ENCODE results near the gene BICD2. TPM values are rescaled to one million over a fixed set of nuclear protein-coding genes. Genes with fewer than 3 reads are reported as not detected.

BICD2 gene
- total and polyA plus RNA-seq, 2 donors (not counting 1 experiment from before 2014, with no cell fraction given), result 9.1 to 35.8 TPM

DNA sequence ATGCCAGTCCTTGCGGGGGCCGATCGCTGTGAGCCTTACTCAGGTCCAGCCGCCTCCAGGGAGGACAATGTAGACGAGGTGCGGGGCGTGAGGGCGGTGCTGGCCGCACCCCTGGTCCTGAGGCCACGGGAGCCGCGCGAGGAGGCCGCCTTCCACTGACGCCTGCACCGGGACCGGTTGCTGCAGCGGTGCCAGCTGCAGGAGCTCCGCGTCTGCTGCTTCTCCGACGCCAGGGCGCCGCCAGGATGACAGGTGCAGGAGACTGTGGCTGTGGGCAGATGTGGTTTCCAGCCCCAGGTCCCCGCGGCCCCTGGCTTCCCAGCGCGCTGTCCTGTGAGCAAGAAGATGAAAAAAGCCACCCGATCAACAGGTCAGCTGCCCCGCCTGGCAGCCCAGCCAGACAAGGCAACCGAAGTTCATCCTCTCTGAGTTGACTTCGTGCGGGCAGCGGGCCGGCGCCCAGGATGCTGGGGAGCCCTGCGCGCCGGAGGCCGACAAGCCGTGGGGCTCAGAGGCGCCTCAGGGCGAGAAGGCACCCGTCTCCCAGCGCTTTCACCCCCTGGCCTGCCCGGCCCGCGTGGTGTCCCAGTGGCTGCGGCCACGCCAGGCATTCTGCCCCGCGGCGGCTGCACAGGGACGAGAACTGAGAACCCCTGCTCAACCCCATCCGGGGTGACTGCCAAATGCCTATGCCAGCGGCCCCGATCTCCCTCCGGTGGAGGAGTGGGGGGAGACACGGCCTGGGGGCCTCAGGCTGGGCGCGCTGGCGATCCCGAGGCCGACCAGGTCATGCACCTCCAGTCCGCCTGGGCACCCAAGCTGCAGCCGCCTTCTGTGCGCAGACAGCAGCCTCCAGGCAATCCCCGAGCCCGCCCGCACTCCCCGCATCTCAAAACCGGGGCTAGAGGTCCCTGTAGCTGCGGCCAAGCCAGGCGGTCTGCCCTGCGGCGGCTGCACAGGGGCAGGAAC lies 43.4 kb upstream of the BICD2 start:
- Histone ChIP-seq H3K27ac (ENCODE audit: insufficient read depth, low read length) (no peak overlapping the region), H3K4me3 (replicated peaks in 1 of 4; ENCODE audit: control extremely low read depth in 1 of 4, insufficient read depth in 1 of 4, low read depth in 3 of 4, low read length in 4 of 4) (no peak overlapping the region), H2AFZ (ENCODE audit: low read length) (no peak overlapping the region), H3K79me2 (ENCODE audit: control insufficient read depth, insufficient read depth, low read length) (no peaks in the 10 kb centered on the region), H3K4me2 (ENCODE audit: extremely low read depth, insufficient read depth, low read length) (no peak overlapping the region), H3K27me3 (ENCODE audit: control insufficient read depth, insufficient read depth, low read length) (peaks cover 64% of the 10 kb centered on the region), H3K4me1 (ENCODE audit: control insufficient read depth, extremely low read depth, insufficient read depth, low read length) (no peaks in the 10 kb centered on the region), H3K9me3 (ENCODE audit: control insufficient read depth, insufficient read depth, low read depth, low read length) (no peaks in the 10 kb centered on the region), H3K9ac (ENCODE audit: insufficient read depth, low read length) (no peak overlapping the region), H4K20me1 (ENCODE audit: control insufficient read depth, extremely low read depth, insufficient read depth, low read length) (no peaks in the 10 kb centered on the region), H3K36me3 (ENCODE audit: control insufficient read depth, insufficient read depth, low read length) (no peaks in the 10 kb centered on the region)
- no peak for DNase-seq (ENCODE audit: low read depth in 2 of 2)
- TF ChIP-seq, protein P1, sequence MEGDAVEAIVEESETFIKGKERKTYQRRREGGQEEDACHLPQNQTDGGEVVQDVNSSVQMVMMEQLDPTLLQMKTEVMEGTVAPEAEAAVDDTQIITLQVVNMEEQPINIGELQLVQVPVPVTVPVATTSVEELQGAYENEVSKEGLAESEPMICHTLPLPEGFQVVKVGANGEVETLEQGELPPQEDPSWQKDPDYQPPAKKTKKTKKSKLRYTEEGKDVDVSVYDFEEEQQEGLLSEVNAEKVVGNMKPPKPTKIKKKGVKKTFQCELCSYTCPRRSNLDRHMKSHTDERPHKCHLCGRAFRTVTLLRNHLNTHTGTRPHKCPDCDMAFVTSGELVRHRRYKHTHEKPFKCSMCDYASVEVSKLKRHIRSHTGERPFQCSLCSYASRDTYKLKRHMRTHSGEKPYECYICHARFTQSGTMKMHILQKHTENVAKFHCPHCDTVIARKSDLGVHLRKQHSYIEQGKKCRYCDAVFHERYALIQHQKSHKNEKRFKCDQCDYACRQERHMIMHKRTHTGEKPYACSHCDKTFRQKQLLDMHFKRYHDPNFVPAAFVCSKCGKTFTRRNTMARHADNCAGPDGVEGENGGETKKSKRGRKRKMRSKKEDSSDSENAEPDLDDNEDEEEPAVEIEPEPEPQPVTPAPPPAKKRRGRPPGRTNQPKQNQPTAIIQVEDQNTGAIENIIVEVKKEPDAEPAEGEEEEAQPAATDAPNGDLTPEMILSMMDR (conservative IDR thresholded peaks at IDR 0.05 in 1 of 2, IDR thresholded peaks at IDR 0.05 in 1 of 2; ENCODE audit: low read depth in 1 of 2, low read length in 2 of 2), result no peak
- peak; percentile 86 for TF ChIP-seq EZH2 (IDR thresholded peaks at IDR 0.05; ENCODE audit: low read length, missing control alignments)

DNA sequence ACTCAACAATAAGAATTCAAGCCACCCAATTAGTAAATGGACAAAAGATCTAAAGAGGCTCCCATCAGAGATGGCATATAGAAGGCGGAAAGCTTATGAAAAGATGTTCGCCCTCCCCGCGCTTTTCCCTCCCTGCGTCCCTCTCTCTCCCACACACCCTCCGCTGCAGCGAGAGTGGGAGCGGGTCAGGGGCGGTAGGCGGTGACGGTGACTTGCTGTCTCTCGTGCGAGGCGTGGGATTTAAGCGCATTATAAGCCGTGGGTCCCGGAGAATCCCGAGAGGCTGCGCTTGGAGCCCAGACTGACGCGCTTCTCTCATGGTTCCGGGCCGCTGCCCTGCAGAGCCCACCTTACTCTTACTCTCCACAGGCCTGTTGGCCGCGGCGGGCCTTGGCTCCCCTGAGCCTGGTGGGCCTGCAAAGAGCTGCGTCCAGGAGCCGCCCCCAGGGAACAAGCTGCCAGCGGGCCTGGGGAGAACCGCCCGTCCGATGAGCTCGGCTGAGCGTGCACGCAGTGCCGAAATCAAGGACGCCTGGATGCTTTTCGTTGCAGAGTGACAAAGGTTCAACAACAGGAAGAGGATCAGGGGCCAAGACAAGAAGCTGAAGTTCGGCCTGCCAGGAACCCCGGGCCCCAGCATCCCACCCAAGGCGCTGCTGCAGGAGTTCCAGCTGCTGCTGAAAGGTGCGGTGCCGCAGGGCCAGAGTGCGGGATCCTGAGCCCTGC lies 42.6 kb upstream of the BICD2 start:
- no peak overlapping the region for H3K27ac ChIP-seq (ENCODE audit: insufficient read depth, low read length)
- H3K4me3 ChIP-seq (replicated peaks in 1 of 4; ENCODE audit: control extremely low read depth in 1 of 4, insufficient read depth in 1 of 4, low read depth in 3 of 4, low read length in 4 of 4), result no peak overlapping the region
- H3K4me1 ChIP-seq (ENCODE audit: control insufficient read depth, extremely low read depth, insufficient read depth, low read length), result no peaks in the 10 kb centered on the region
- H3K36me3 ChIP-seq (ENCODE audit: control insufficient read depth, insufficient read depth, low read length), result no peaks in the 10 kb centered on the region
- DNase-seq (ENCODE audit: low read depth in 2 of 2), result no peak
- TF ChIP-seq, protein P1 (conservative IDR thresholded peaks at IDR 0.05 in 1 of 2, IDR thresholded peaks at IDR 0.05 in 1 of 2; ENCODE audit: low read depth in 1 of 2, low read length in 2 of 2), result no peak
- TF ChIP-seq EZH2 (IDR thresholded peaks at IDR 0.05; ENCODE audit: low read length, missing control alignments), result peak; percentile 90
- peaks cover 58% of the 10 kb centered on the region for H3K27me3 ChIP-seq (ENCODE audit: control insufficient read depth, insufficient read depth, low read length)
- no peak overlapping the region for H3K4me2 ChIP-seq (ENCODE audit: extremely low read depth, insufficient read depth, low read length)
- no peaks in the 10 kb centered on the region for H3K79me2 ChIP-seq (ENCODE audit: control insufficient read depth, insufficient read depth, low read length)
- H4K20me1 ChIP-seq (ENCODE audit: control insufficient read depth, extremely low read depth, insufficient read depth, low read length), result no peaks in the 10 kb centered on the region
- H3K9me3 ChIP-seq (ENCODE audit: control insufficient read depth, insufficient read depth, low read depth, low read length), result no peaks in the 10 kb centered on the region
- H2AFZ ChIP-seq (ENCODE audit: low read length), result no peak overlapping the region
- no peak overlapping the region for H3K9ac ChIP-seq (ENCODE audit: insufficient read depth, low read length)

DNA sequence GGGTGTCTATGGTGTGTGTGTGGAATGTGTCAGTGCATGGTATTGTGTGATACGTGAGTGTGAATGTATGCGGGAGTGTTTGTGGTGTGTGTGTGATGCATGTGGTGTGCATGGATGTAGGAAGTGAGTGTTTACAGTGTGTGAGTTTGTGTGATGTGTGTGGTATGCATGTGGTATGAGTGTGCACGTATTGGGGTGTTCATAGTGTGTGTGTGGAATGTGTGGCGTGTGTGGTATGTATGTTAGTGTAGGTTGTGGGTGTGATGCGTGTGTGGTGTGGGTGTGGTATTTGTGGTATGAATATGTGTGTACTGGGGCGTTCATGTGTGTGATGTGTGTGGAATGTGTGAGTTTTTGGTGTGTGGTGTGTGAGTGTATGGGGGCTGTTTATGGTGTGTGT lies 40.1 kb upstream of the BICD2 start:
- H4K20me1 ChIP-seq (ENCODE audit: control insufficient read depth, extremely low read depth, insufficient read depth, low read length), result no peaks in the 10 kb centered on the region
- no peak overlapping the region for H3K27ac ChIP-seq (ENCODE audit: insufficient read depth, low read length)
- no peak overlapping the region for H2AFZ ChIP-seq (ENCODE audit: low read length)
- H3K4me2 ChIP-seq (ENCODE audit: extremely low read depth, insufficient read depth, low read length), result no peak overlapping the region
- TF ChIP-seq EZH2 (IDR thresholded peaks at IDR 0.05; ENCODE audit: low read length, missing control alignments), result no peak
- TF ChIP-seq, protein P1 (conservative IDR thresholded peaks at IDR 0.05 in 1 of 2, IDR thresholded peaks at IDR 0.05 in 1 of 2; ENCODE audit: low read depth in 1 of 2, low read length in 2 of 2), result no peak
- peak in 1 of 2 donors; percentile 44 for DNase-seq (ENCODE audit: low read depth in 2 of 2)
- H3K9ac ChIP-seq (ENCODE audit: insufficient read depth, low read length), result no peak overlapping the region
- H3K4me1 ChIP-seq (ENCODE audit: control insufficient read depth, extremely low read depth, insufficient read depth, low read length), result no peaks in the 10 kb centered on the region
- H3K36me3 ChIP-seq (ENCODE audit: control insufficient read depth, insufficient read depth, low read length), result no peaks in the 10 kb centered on the region
- H3K4me3 ChIP-seq (replicated peaks in 1 of 4; ENCODE audit: control extremely low read depth in 1 of 4, insufficient read depth in 1 of 4, low read depth in 3 of 4, low read length in 4 of 4), result no peak overlapping the region
- no peaks in the 10 kb centered on the region for H3K9me3 ChIP-seq (ENCODE audit: control insufficient read depth, insufficient read depth, low read depth, low read length)
- H3K79me2 ChIP-seq (ENCODE audit: control insufficient read depth, insufficient read depth, low read length), result no peaks in the 10 kb centered on the region
- H3K27me3 ChIP-seq (ENCODE audit: control insufficient read depth, insufficient read depth, low read length), result peaks cover 50% of the 10 kb centered on the region
